CD4-positive, alpha-beta T cell (primary cell): ENCODE results near the gene CD8B2. TPM values are rescaled to one million over a fixed set of nuclear protein-coding genes. Genes with fewer than 3 reads are reported as not detected.

Source experiments
- ATAC-seq: fragments of 200-7000 bp; cut with Tn5 transposase; one replicate; pipeline ENCODE4 v1.10.0; 2022; ENCODE audit warnings: mild to moderate bottlenecking; ENCODE audit not compliant: poor library complexity
- CTCF ChIA-PET: fragments of 350-600 bp; sonication (Branson Sonifier 250); formaldehyde crosslinking; loops from one replicate; lab custom pipeline; 2021; ENCODE audit warnings: antibody characterized with exemption, inconsistent platforms; lab: Charles Lee
- POLR2A ChIA-PET: fragments of 350-600 bp; sonication (Branson Sonifier 250); formaldehyde crosslinking; loops from one replicate; lab custom pipeline; 2021; ENCODE audit warnings: antibody characterized with exemption, inconsistent platforms; lab: Charles Lee
- DNase-seq, 14 experiments: peaks; one replicate each; pipeline ENCODE4 v3.0.0-alpha.2; 2013 to 2020; ENCODE audit warnings: mixed read lengths in 2 of 14
- H3K27ac ChIP-seq, 2 donors: one replicate each; pipeline versions ENCODE4 v1.5.1 to v1.7.0; 2013; ENCODE audit warnings: low read length in 2 of 2, low read depth in 1 of 2, mild to moderate bottlenecking in 1 of 2
- H3K27me3 ChIP-seq, 2 experiments: 1 replicate in 1 of 2; 2 replicates in 1 of 2; pipeline versions ENCODE4 v1.6.1 to v1.7.0; 2013; ENCODE audit warnings: low read length in 2 of 2, control low read depth in 1 of 2, mild to moderate bottlenecking in 1 of 2, moderate library complexity in 1 of 2; ENCODE audit not compliant: insufficient read depth in 2 of 2, control insufficient read depth in 1 of 2
- H3K36me3 ChIP-seq: one replicate; pipeline ENCODE4 v1.6.1; 2013; ENCODE audit warnings: low read length, control low read depth; ENCODE audit not compliant: insufficient read depth
- H3K4me1 ChIP-seq: one replicate; pipeline ENCODE4 v1.6.1; 2013; ENCODE audit warnings: low read length, control low read depth; ENCODE audit not compliant: insufficient read depth
- H3K4me3 ChIP-seq: one replicate; pipeline ENCODE4 v1.5.1; 2013; ENCODE audit warnings: mild to moderate bottlenecking, low read length, moderate library complexity
- H3K9me3 ChIP-seq, 2 experiments: 1 replicate in 1 of 2; 2 replicates in 1 of 2; pipeline versions ENCODE4 v1.6.1 to v1.7.0; 2013; ENCODE audit warnings: low read length in 2 of 2, mild to moderate bottlenecking in 2 of 2, control low read depth in 1 of 2, moderate library complexity in 1 of 2; ENCODE audit not compliant: control insufficient read depth in 1 of 2, insufficient read depth in 1 of 2
- H3K27ac Mint-ChIP-seq: one replicate; pipeline ENCODE4 v1.8.0; 2020; ENCODE audit warnings: mixed read lengths
- H3K27me3 Mint-ChIP-seq: one replicate; pipeline ENCODE4 v1.8.0; 2021; ENCODE audit warnings: mixed read lengths
- H3K36me3 Mint-ChIP-seq: one replicate; pipeline ENCODE4 v1.8.0; 2021; ENCODE audit warnings: low read depth, mixed read lengths
- H3K4me1 Mint-ChIP-seq: one replicate; pipeline ENCODE4 v1.8.0; 2021; ENCODE audit warnings: low read depth, mixed read lengths
- H3K4me3 Mint-ChIP-seq: one replicate; pipeline ENCODE4 v1.8.0; 2020; ENCODE audit warnings: mild to moderate bottlenecking, mixed read lengths
- H3K9me3 Mint-ChIP-seq: one replicate; pipeline ENCODE4 v1.8.0; 2020; ENCODE audit warnings: mixed read lengths
- CTCF ChIP-seq: fragments of 200-600 bp; IDR thresholded peaks from one replicate; pipeline ENCODE4 v1.8.0; 2022; ENCODE audit warnings: antibody characterized with exemption, mild to moderate bottlenecking
- intact Hi-C, 2 experiments: fragments of 100-400 bp; cut with DNase I in 1 of 2; cut with micrococcal nuclease in 1 of 2; formaldehyde crosslinking; loops; one replicate each; pipeline versions ENCODE4 v1.15.1 to v1.9.0; 2023 to 2025; cut with DNase I, micrococcal nuclease
- total RNA-seq, 174 experiments: library from RNA in 2 of 174; stranded (reverse) in 2 of 174; gene quantifications; one replicate each; pipeline ENCODE4 v1.2.3 and lab custom pipeline; 2021 to 2026

Gene CD8B2
- total RNA-seq, 2 experiments from 2014 or later = 0.14 TPM; not detected in 1

- H3K36me3 ChIP-seq = no peaks in the 10 kb centered on the region
- ATAC-seq = no peak
- no peaks in the 10 kb centered on the region for H3K9me3 Mint-ChIP-seq
- no peak for DNase-seq
- no peak overlapping the region for H3K27ac ChIP-seq
- TF ChIP-seq CTCF = no peak
- no peaks in the 10 kb centered on the region for H3K36me3 Mint-ChIP-seq
- H3K4me1 ChIP-seq = peaks cover 2% of the 10 kb centered on the region
- H3K4me3 Mint-ChIP-seq = no peak overlapping the region
- intact Hi-C loops = no loop called here
- no peaks in the 10 kb centered on the region for H3K27me3 ChIP-seq
- H3K4me1 Mint-ChIP-seq = peaks cover 6% of the 10 kb centered on the region
- H3K9me3 ChIP-seq = no peaks in the 10 kb centered on the region
- ChIA-PET CTCF (no interaction called here), POLR2A (no interaction called here)
- no peaks in the 10 kb centered on the region for H3K27me3 Mint-ChIP-seq
- no peak overlapping the region for H3K4me3 ChIP-seq
- no peak overlapping the region for H3K27ac Mint-ChIP-seq
These were observed 29.7 kb downstream of the CD8B2 start for GRCh38 chr2:106516864-106517263.

GRCh38 chr2:106517329-106517728 is 30.2 kb downstream of the CD8B2 start:
- no peak overlapping the region for H3K4me3 Mint-ChIP-seq
- no peak for TF ChIP-seq CTCF
- no peak overlapping the region for H3K27ac Mint-ChIP-seq
- peaks cover 2% of the 10 kb centered on the region for H3K4me1 Mint-ChIP-seq
- H3K36me3 Mint-ChIP-seq = no peaks in the 10 kb centered on the region
- no peaks in the 10 kb centered on the region for H3K9me3 Mint-ChIP-seq
- intact Hi-C loops = no loop called here
- Histone ChIP-seq H3K27ac (no peak overlapping the region), H3K36me3 (no peaks in the 10 kb centered on the region), H3K4me1 (no peaks in the 10 kb centered on the region), H3K27me3 (no peaks in the 10 kb centered on the region), H3K4me3 (no peak overlapping the region), H3K9me3 (no peaks in the 10 kb centered on the region)
- POLR2A ChIA-PET = no interaction called here
- no peak for ATAC-seq
- no peaks in the 10 kb centered on the region for H3K27me3 Mint-ChIP-seq
- CTCF ChIA-PET = no interaction called here
- no peak for DNase-seq

GRCh38 chr2:106519767-106520166 is 32.6 kb downstream of the CD8B2 start:
- no peak for ATAC-seq

More at GRCh38 chr2:106519767-106520166, 32.6 kb downstream of the CD8B2 start:
- H3K27me3 Mint-ChIP-seq = no peaks in the 10 kb centered on the region
- Histone ChIP-seq H3K9me3 (peaks cover 0 to 8% of the 10 kb centered on the region in 2 experiments), H3K4me1 (no peaks in the 10 kb centered on the region), H3K27ac (no peak overlapping the region), H3K4me3 (no peak overlapping the region), H3K27me3 (no peaks in the 10 kb centered on the region), H3K36me3 (no peaks in the 10 kb centered on the region)
- H3K36me3 Mint-ChIP-seq = no peaks in the 10 kb centered on the region
- no peaks in the 10 kb centered on the region for H3K4me1 Mint-ChIP-seq
- POLR2A ChIA-PET = no interaction called here
- peaks cover 5% of the 10 kb centered on the region for H3K9me3 Mint-ChIP-seq
- no peak for DNase-seq
- no peak overlapping the region for H3K27ac Mint-ChIP-seq
- CTCF ChIA-PET = no interaction called here
- H3K4me3 Mint-ChIP-seq = no peak overlapping the region
- TF ChIP-seq CTCF = no peak
- intact Hi-C loops = no loop called here
